Fibroblast of lung (primary cell): ENCODE data around the gene DOHH.

Experiments used
- EZH2 ChIP-seq: IDR thresholded peaks from 2 replicates; pipeline ENCODE4 v1.5.1; 2012; ENCODE audit warnings: low read length, control low read depth, mild to moderate bottlenecking; ENCODE audit errors: missing control alignments
- TF ChIP-seq, protein P1 (sequence below), 2 donors: IDR thresholded peaks in 1 of 2; conservative IDR thresholded peaks in 1 of 2; 1 replicate in 1 of 2; 2 replicates in 1 of 2; pipeline ENCODE4 v1.5.1; 2011 to 2012; ENCODE audit warnings: low read length in 2 of 2, control low read depth in 1 of 2, inconsistent platforms in 1 of 2, low read depth in 1 of 2, mild to moderate bottlenecking in 1 of 2

DNA sequence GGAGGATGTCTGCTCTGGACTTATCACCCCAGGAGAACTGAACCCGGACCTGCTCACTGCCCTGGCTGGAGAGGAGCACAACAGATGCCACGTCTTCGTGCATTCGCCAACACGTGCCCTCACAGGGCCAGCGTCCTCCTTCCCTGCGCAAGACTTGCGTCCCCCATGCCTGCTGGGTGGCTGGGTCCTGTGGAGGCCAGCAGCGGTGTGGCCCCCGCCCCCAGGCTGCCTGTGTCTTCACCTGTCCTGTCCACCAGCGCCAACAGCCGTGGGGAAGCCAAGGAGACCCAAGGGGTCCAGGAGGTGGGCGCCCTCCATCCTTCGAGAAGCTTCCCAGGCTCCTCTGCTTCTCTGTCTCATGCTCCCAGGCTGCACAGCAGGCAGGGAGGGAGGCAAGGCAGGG, 35.1 kb upstream of the DOHH start:
- TF ChIP-seq, protein P1, sequence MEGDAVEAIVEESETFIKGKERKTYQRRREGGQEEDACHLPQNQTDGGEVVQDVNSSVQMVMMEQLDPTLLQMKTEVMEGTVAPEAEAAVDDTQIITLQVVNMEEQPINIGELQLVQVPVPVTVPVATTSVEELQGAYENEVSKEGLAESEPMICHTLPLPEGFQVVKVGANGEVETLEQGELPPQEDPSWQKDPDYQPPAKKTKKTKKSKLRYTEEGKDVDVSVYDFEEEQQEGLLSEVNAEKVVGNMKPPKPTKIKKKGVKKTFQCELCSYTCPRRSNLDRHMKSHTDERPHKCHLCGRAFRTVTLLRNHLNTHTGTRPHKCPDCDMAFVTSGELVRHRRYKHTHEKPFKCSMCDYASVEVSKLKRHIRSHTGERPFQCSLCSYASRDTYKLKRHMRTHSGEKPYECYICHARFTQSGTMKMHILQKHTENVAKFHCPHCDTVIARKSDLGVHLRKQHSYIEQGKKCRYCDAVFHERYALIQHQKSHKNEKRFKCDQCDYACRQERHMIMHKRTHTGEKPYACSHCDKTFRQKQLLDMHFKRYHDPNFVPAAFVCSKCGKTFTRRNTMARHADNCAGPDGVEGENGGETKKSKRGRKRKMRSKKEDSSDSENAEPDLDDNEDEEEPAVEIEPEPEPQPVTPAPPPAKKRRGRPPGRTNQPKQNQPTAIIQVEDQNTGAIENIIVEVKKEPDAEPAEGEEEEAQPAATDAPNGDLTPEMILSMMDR (conservative IDR thresholded peaks at IDR 0.05 in 1 of 2, IDR thresholded peaks at IDR 0.05 in 1 of 2; ENCODE audit: low read depth in 1 of 2, low read length in 2 of 2): no peak
- no peak for TF ChIP-seq EZH2
